Activated CD4-positive, alpha-beta T cell treated with anti-CD3 and anti-CD28 coated beads, Interleukin-2, amount 10 ng/mL, durations not matched to agents 24 days and 14 days (primary cell): Measurements from ENCODE around the gene SHISAL2A. TPM values are rescaled to one million over a fixed set of nuclear protein-coding genes. Genes with fewer than 3 reads are reported as not detected.

Source experiments
- DNase-seq: peaks from one replicate; pipeline ENCODE4 v3.0.0; 2022
- H3K27ac Mint-ChIP-seq: one replicate; pipeline ENCODE4 v1.8.0; 2022; ENCODE audit warnings: mild to moderate bottlenecking, mixed read lengths
- H3K27me3 Mint-ChIP-seq: one replicate; pipeline ENCODE4 v1.8.0; 2022; ENCODE audit warnings: mixed read lengths
- H3K36me3 Mint-ChIP-seq: one replicate; pipeline ENCODE4 v1.8.0; 2022; ENCODE audit warnings: low read depth, mild to moderate bottlenecking, mixed read lengths
- H3K4me1 Mint-ChIP-seq: one replicate; pipeline ENCODE4 v1.8.0; 2021; ENCODE audit warnings: mixed read lengths
- H3K4me3 Mint-ChIP-seq: one replicate; pipeline ENCODE4 v1.8.0; 2022; ENCODE audit warnings: mild to moderate bottlenecking, moderate library complexity, mixed read lengths
- H3K9me3 Mint-ChIP-seq: one replicate; pipeline ENCODE4 v1.8.0; 2021; ENCODE audit warnings: mixed read lengths
- intact Hi-C: fragments of 100-400 bp; cut with micrococcal nuclease; formaldehyde crosslinking; loops from one replicate; pipeline ENCODE4 v1.15.1; 2023
- total RNA-seq: library from RNA; stranded (reverse); gene quantifications from 2 replicates; pipeline ENCODE4 v1.2.3, GENCODE V29; 2022

Gene SHISAL2A
- 4.8 and 5.0 TPM in 2 replicates for total RNA-seq

DNA sequence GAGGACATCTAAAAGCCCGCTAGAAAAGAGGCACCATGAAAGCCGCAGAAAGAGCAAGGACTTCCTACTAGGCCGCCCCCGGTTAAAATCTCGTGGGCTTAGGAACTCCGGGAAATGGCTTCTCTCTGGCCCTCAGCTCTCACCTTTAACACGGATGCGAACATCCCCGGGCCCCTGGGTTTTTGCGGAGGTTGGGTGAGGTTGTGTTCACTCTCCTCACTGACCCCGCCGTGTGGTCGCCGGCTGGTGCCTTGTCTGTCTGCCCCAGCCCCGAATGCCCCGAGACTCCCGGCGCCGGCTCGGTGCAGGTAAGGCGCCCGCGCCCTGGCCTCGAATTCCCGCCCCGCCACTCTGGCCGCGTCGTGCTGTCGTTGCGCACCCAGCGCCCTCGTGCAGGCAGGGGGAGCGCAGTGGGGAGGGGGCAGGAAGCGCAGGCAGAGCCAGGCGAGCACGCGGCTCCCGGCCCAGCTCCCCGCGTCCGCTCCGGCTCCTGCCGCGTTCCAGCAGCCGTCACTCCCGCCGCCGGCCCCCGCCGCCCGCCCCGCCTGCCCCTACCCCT is at the start of gene SHISAL2A:
TSS of gene SHISAL2A (plus strand) at position 437 of the 559 bp plus-strand sequence. CDS start 326 bp downstream, outside the sequence.
- Mint-ChIP-seq H3K4me3 (peak within 1 kb of the TSS; percentile 80), H3K27me3 (peaks cover 8% of the 10 kb centered on the region), H3K4me1 (peaks cover 51% of the 10 kb centered on the region)

GRCh38 chr1:52585474-52585873 is 47.5 kb upstream of the SHISAL2A start:
- Mint-ChIP-seq H3K27ac (no peak overlapping the region), H3K4me1 (no peaks in the 10 kb centered on the region), H3K36me3 (no peaks in the 10 kb centered on the region), H3K27me3 (peaks cover 4% of the 10 kb centered on the region), H3K4me3 (no peak overlapping the region), H3K9me3 (no peaks in the 10 kb centered on the region)
- DNase-seq: no peak
- intact Hi-C loops: no loop called here

More for the DNA sequence above, at the start of gene SHISAL2A:
- intact Hi-C loops: no loop called here
- Mint-ChIP-seq H3K27ac (peak within 1 kb of the TSS; percentile 92), H3K9me3 (peaks cover 4% of the 10 kb centered on the region), H3K36me3 (peaks cover 8% of the 10 kb centered on the region)
- DNase-seq: peak; percentile 87

DNA sequence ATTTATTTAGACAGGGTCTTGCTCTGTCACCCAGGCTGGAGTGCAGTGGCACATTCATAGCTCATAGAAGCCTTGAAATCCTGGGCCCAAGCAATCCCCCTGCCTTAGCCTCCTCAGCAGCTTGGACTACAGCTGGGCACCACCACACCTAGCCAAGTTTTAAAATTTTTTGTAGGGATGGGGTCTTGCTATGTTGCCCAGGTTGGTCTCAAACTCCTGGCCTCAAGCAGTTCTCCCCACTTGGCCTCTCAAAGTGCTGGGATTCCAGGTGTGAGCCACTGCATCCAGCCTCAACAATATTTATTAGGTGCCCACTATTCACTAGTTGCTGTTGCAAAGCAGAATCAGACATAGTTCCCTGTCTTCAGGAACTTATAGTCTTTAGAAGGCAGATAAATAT is 44.9 kb upstream of the SHISAL2A start:
- Mint-ChIP-seq H3K4me1 (no peaks in the 10 kb centered on the region), H3K27me3 (peaks cover 4% of the 10 kb centered on the region), H3K4me3 (no peak overlapping the region), H3K9me3 (no peaks in the 10 kb centered on the region), H3K36me3 (no peaks in the 10 kb centered on the region), H3K27ac (no peak overlapping the region)
- intact Hi-C loops: no loop called here
- no peak for DNase-seq

DNA sequence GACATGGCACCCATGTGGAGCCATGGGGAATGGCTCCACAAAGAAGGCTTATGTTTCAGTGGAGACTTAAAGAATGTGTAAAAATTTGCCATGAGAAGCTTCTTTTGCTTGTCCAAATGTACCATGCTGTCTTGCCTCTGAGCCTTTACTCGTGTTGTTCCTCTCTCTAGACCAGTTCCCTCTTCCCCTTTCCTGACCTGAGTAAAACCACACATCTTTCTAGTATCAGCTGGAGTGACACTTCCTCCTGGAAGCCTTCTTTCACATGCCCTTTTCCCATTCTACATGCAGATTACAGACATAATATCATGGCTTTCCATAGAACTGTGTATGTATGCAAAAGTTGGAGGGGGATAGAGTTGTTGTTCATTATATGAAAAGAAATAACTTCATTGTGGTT is 44.4 kb upstream of the SHISAL2A start:
- Mint-ChIP-seq H3K4me1 (no peaks in the 10 kb centered on the region), H3K27ac (no peak overlapping the region), H3K36me3 (no peaks in the 10 kb centered on the region), H3K27me3 (peaks cover 4% of the 10 kb centered on the region), H3K9me3 (no peaks in the 10 kb centered on the region), H3K4me3 (no peak overlapping the region)
- intact Hi-C loops: no loop called here
- no peak for DNase-seq

DNA sequence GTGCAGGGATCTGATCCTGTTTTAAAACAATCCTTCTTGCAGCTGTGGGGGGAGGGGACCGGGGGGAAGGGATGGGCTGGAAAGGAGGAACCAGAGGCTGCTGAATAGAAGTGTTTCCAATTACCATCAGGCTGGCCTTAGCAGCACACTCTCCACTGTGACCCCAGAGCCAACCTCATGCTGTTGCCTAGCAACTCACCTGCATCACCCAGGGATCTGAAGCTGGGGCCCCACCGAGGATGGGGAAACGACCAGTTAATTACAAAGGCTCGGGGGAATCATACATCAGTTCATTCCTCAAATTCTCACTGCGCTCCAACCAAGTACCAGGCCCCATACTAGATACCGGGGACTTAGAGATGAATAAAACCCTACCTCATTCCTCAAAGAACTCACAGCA is 42.7 kb upstream of the SHISAL2A start:
- no peaks in the 10 kb centered on the region for H3K9me3 Mint-ChIP-seq

GRCh38 chr1:52592637-52593323 is 40.2 kb upstream of the SHISAL2A start:
- Mint-ChIP-seq H3K27ac (no peak overlapping the region), H3K4me1 (no peaks in the 10 kb centered on the region), H3K9me3 (no peaks in the 10 kb centered on the region), H3K36me3 (no peaks in the 10 kb centered on the region), H3K4me3 (no peak overlapping the region), H3K27me3 (peaks cover 10% of the 10 kb centered on the region)
- intact Hi-C loops: no loop called here
- DNase-seq: no peak

More for the DNA sequence above, 42.7 kb upstream of the SHISAL2A start:
- intact Hi-C loops: no loop called here
- Mint-ChIP-seq H3K4me1 (no peaks in the 10 kb centered on the region), H3K27me3 (peaks cover 7% of the 10 kb centered on the region), H3K27ac (no peak overlapping the region), H3K4me3 (no peak overlapping the region), H3K36me3 (no peaks in the 10 kb centered on the region)
- no peak for DNase-seq

DNA sequence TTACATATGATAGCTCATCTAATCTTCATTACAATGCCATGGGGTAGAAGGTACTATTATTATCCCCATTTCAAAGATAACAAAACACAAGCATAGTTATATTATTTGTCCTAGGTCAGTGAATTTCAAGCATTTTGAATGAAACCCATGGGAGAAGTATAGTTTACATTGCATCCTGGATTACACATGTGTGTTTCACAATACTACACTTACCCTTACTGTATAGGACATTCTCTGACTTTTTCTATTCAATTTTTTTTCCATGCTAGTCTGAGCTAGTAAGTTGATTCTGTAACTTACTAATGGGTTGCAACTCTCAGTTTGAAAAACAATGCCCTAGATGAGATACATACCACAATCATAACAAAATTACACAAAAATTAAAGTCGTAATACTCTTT is 39.5 kb upstream of the SHISAL2A start:
- no peak for DNase-seq

DNA sequence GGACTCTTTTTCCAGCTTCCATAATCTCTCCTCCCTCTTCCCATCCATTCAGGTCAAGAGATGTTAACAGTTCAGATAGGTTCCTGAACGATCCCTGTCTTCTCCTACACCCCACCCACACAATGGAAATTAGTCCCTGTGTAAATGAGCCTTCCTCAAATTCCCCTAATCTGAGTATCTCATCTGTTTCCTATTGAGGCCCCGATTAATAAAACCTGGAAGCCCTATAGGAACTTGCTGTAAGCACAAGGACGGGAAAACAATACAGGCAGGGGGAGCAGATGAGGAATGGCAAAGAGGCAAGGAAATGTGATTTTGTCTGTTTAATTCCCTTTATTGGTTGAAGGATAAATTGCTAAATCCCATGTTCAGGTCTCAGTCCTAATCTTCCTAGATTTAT is 37.9 kb upstream of the SHISAL2A start:
- Mint-ChIP-seq H3K4me1 (no peaks in the 10 kb centered on the region), H3K27ac (no peak overlapping the region), H3K4me3 (no peak overlapping the region), H3K36me3 (no peaks in the 10 kb centered on the region), H3K9me3 (no peaks in the 10 kb centered on the region), H3K27me3 (peaks cover 7% of the 10 kb centered on the region)
- no peak for DNase-seq
- intact Hi-C loops: no loop called here

More for the DNA sequence above, 39.5 kb upstream of the SHISAL2A start:
- Mint-ChIP-seq H3K9me3 (no peaks in the 10 kb centered on the region), H3K36me3 (no peaks in the 10 kb centered on the region), H3K27me3 (peaks cover 10% of the 10 kb centered on the region), H3K27ac (no peak overlapping the region), H3K4me1 (no peaks in the 10 kb centered on the region), H3K4me3 (no peak overlapping the region)
- intact Hi-C loops: no loop called here

- intact Hi-C loops: no loop called here
- DNase-seq: no peak
- Mint-ChIP-seq H3K36me3 (no peaks in the 10 kb centered on the region), H3K27ac (no peak overlapping the region), H3K4me3 (no peak overlapping the region), H3K9me3 (no peaks in the 10 kb centered on the region), H3K27me3 (peaks cover 7% of the 10 kb centered on the region), H3K4me1 (peaks cover 12% of the 10 kb centered on the region)
Measured at GRCh38 chr1:52597912-52598311, 35.1 kb upstream of the SHISAL2A start.

DNA sequence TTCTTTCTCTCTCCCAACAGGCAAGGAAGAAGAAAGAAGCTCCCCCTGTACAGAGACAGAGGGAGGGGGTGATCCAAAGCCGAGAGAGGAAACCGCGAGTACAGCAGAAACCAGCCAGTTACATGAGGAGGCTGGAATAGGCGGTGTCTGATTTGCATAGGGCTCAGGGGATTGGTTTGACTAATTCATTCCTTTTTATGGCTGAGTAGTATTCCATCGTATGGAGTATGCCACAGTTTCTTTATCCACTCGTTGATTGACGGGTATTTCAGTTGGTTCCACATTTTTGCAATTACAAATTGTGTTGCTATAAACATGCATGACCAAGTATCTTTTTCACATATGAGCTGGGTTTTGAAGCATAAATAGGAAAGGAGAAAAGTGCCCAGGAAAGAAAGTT is 34.2 kb upstream of the SHISAL2A start:
- H3K27me3 Mint-ChIP-seq: peaks cover 7% of the 10 kb centered on the region
- peaks cover under 1% of the 10 kb centered on the region for H3K36me3 Mint-ChIP-seq
- H3K4me1 Mint-ChIP-seq: peaks cover 20% of the 10 kb centered on the region
- H3K27ac Mint-ChIP-seq: no peak overlapping the region
- H3K4me3 Mint-ChIP-seq: no peak overlapping the region
- DNase-seq: no peak
- H3K9me3 Mint-ChIP-seq: no peaks in the 10 kb centered on the region
- intact Hi-C loops: no loop called here

DNA sequence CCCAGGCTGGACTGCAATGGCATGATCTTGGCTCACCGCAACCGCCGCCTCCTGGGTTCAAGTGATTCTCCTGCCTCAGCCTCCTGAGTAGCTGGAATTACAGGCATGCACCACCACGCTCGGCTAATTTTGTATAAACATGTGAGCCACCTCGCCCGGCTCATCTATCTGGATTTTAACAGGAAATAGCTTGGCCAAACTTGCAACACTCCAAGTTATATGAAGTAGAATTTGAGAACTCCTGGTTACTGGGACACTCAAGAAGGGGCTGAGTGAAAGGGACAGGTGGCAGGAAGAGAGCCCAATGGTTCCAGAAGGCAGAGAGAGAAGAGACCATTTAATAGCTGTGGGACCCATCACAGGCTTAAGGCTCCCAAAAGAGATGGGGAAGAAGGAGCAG is 33.7 kb upstream of the SHISAL2A start:
- Mint-ChIP-seq H3K27me3 (peaks cover 7% of the 10 kb centered on the region), H3K4me1 (peaks cover 25% of the 10 kb centered on the region), H3K27ac (no peak overlapping the region), H3K9me3 (no peaks in the 10 kb centered on the region), H3K36me3 (peaks cover 4% of the 10 kb centered on the region), H3K4me3 (no peak overlapping the region)
- DNase-seq: no peak
- intact Hi-C loops: no loop called here

DNA sequence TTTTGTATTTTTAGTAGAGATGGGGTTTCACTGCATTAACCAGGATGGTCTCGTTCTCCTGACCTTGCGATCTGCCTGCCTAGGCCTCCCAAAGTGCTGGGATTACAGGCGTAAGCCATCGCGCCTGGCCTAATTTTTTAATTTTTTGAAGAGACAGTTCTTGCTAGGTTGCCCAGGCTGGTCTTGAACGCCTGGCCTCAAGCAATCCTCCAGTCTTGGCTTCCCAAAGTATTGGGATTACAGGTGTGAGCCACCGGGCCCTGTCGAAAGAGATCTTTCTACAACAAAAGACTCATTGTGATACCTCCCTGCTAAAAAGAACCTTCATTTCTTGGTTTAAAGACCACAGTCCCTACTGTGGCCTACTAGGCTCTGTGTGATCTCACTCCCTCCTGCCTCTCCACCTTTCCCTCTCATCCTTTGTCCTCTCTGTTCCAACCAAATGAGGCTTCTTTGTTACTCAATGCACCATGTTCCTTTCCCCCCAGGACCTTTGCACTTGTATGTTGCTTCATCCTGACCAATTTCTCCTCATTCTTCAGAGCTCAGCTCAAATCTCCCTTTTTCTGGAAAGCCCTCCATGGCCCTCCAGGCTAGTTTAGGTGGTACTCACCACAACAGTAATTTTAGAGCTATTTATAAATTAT is 32.3 kb upstream of the SHISAL2A start:
- Mint-ChIP-seq H3K4me1 (peaks cover 34% of the 10 kb centered on the region), H3K4me3 (no peak overlapping the region), H3K27ac (no peak overlapping the region), H3K27me3 (peaks cover 4% of the 10 kb centered on the region), H3K9me3 (no peaks in the 10 kb centered on the region), H3K36me3 (peaks cover 11% of the 10 kb centered on the region)
- intact Hi-C loops: no loop called here
- DNase-seq: no peak

DNA sequence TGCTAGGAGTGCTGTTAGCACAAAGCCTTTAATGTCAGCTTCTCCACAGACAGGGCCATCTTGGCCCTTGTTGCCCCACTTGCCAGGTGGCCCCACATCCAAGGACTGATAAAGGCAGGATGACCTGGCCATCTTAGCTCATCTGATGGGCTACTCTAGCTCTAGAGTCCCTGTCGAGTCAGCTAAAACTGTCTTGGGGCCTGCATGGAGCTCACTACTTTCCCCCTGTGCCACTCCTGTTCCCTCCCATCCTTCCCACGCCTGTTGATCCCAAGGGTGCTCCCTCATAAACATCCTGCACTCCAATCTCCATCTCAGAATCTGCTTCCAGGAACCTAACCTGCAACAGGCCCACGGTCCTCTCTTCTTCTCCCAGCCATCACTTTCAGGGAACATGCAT is 31.4 kb upstream of the SHISAL2A start:
- H3K4me1 Mint-ChIP-seq: peaks cover 37% of the 10 kb centered on the region
- peaks cover 19% of the 10 kb centered on the region for H3K36me3 Mint-ChIP-seq
- intact Hi-C loops: no loop called here
- H3K9me3 Mint-ChIP-seq: no peaks in the 10 kb centered on the region
- DNase-seq: no peak
- peak overlapping the region; percentile 68 for H3K27ac Mint-ChIP-seq
- peaks cover 2% of the 10 kb centered on the region for H3K27me3 Mint-ChIP-seq
- H3K4me3 Mint-ChIP-seq: peak overlapping the region; percentile 83
